CD14-positive monocyte (primary cell): ENCODE results near the gene WDFY3. TPM values are rescaled to one million over a fixed set of nuclear protein-coding genes. Genes with fewer than 3 reads are reported as not detected.

Source experiments
- DNase-seq, 3 donors: peaks; one replicate each; pipeline ENCODE4 v3.0.0-alpha.2; 2011 to 2022
- H2AFZ ChIP-seq: 2 replicates; pipeline ENCODE4 v1.6.0; 2012; ENCODE audit warnings: mild to moderate bottlenecking, low read depth, low read length, inconsistent platforms; ENCODE audit not compliant: insufficient read depth, poor library complexity, severe bottlenecking
- H3K27ac ChIP-seq, 2 donors: 1 replicate in 1 of 2; 2 replicates in 1 of 2; pipeline ENCODE4 v1.5.1; 2012 to 2013; ENCODE audit warnings: low read length in 2 of 2, control low read depth in 1 of 2, inconsistent platforms in 1 of 2, low read depth in 1 of 2, mild to moderate bottlenecking in 1 of 2
- H3K27me3 ChIP-seq, 2 donors: one replicate each; pipeline versions ENCODE4 v1.6.0 to v1.6.1; 2011 to 2013; ENCODE audit warnings: low read length in 2 of 2; ENCODE audit not compliant: control insufficient read depth in 2 of 2, insufficient read depth in 2 of 2
- H3K36me3 ChIP-seq, 2 donors: replicated peaks in 1 of 2; 1 replicate in 1 of 2; 2 replicates in 1 of 2; pipeline versions ENCODE4 v1.5.1 to v1.6.1; 2012 to 2013; ENCODE audit warnings: low read length in 2 of 2, control low read depth in 1 of 2, inconsistent platforms in 1 of 2, mild to moderate bottlenecking in 1 of 2; ENCODE audit not compliant: insufficient read depth in 2 of 2, control insufficient read depth in 1 of 2
- H3K4me1 ChIP-seq, 2 donors: 1 replicate in 1 of 2; 2 replicates in 1 of 2; pipeline versions ENCODE4 v1.5.1 to v1.6.1; 2012 to 2013; ENCODE audit warnings: low read length in 2 of 2, control low read depth in 1 of 2, inconsistent platforms in 1 of 2, mild to moderate bottlenecking in 1 of 2, moderate library complexity in 1 of 2; ENCODE audit not compliant: insufficient read depth in 2 of 2, control insufficient read depth in 1 of 2
- H3K4me2 ChIP-seq: replicated peaks from 2 replicates; pipeline ENCODE3; 2012; ENCODE audit warnings: low read length, moderate library complexity, mild to moderate bottlenecking; ENCODE audit not compliant: poor library complexity, severe bottlenecking; ENCODE audit errors: extremely low read depth
- H3K4me3 ChIP-seq, 3 experiments: fragments of 200-600 bp in 1 of 3; sonication (generic) in 1 of 3; replicated peaks in 1 of 3; 1 replicate in 2 of 3; 2 replicates in 1 of 3; pipeline ENCODE4 v1.5.1; 2011 to 2013; ENCODE audit warnings: low read length in 3 of 3, mild to moderate bottlenecking in 3 of 3, control low read depth in 2 of 3, low read depth in 2 of 3, inconsistent platforms in 1 of 3, moderate library complexity in 1 of 3
- H3K79me2 ChIP-seq: 2 replicates; pipeline ENCODE4 v1.6.0; 2012; ENCODE audit warnings: mild to moderate bottlenecking, control low read depth, inconsistent platforms, low read length, moderate library complexity; ENCODE audit not compliant: insufficient read depth
- H3K9ac ChIP-seq: 2 replicates; pipeline ENCODE4 v1.6.0; 2017; ENCODE audit warnings: low read length, mild to moderate bottlenecking; ENCODE audit not compliant: insufficient read depth, poor library complexity, severe bottlenecking
- H3K9me3 ChIP-seq, 2 donors: replicated peaks in 1 of 2; 1 replicate in 1 of 2; 2 replicates in 1 of 2; pipeline versions ENCODE4 v1.5.1 to v1.6.1; 2012 to 2013; ENCODE audit warnings: low read length in 2 of 2, control low read depth in 1 of 2; ENCODE audit not compliant: control insufficient read depth in 1 of 2, insufficient read depth in 1 of 2
- H4K20me1 ChIP-seq: 2 replicates; pipeline ENCODE4 v1.6.0; 2012; ENCODE audit warnings: mild to moderate bottlenecking, low read length, control low read depth, moderate library complexity; ENCODE audit not compliant: insufficient read depth
- H3K27ac Mint-ChIP-seq, 7 donors: one replicate each; pipeline ENCODE4 v1.8.0; 2020; ENCODE audit warnings: mild to moderate bottlenecking in 7 of 7, mixed read lengths in 7 of 7, moderate library complexity in 6 of 7, inconsistent platforms in 2 of 7
- H3K27me3 Mint-ChIP-seq, 3 donors: one replicate each; pipeline ENCODE4 v1.8.0; 2021 to 2022; ENCODE audit warnings: low read depth in 3 of 3, mild to moderate bottlenecking in 3 of 3, mixed read lengths in 3 of 3, moderate library complexity in 3 of 3, inconsistent platforms in 1 of 3
- H3K36me3 Mint-ChIP-seq, 2 donors: one replicate each; pipeline ENCODE4 v1.8.0; 2020; ENCODE audit warnings: mixed read lengths in 2 of 2, inconsistent platforms in 1 of 2, mild to moderate bottlenecking in 1 of 2
- H3K4me1 Mint-ChIP-seq: one replicate; pipeline ENCODE4 v1.8.0; 2020; ENCODE audit warnings: mild to moderate bottlenecking, mixed read lengths
- H3K4me3 Mint-ChIP-seq, 2 donors: one replicate each; pipeline ENCODE4 v1.8.0; 2020; ENCODE audit warnings: mild to moderate bottlenecking in 2 of 2, mixed read lengths in 2 of 2, moderate library complexity in 1 of 2
- H3K9me3 Mint-ChIP-seq, 7 donors: one replicate each; pipeline ENCODE4 v1.8.0; 2020 to 2022; ENCODE audit warnings: mixed read lengths in 7 of 7, mild to moderate bottlenecking in 6 of 7, moderate library complexity in 6 of 7, inconsistent platforms in 2 of 7
- WGBS: methylation state at CpG from one replicate; pipeline ENCODE4 v1.1.5; 2013; ENCODE audit warnings: missing lambda C conversion rate; ENCODE audit not compliant: insufficient coverage; 5-methylcytosine and 5-hydroxymethylcytosine counted together
- intact Hi-C, 2 donors: fragments of 100-400 bp; cut with micrococcal nuclease; formaldehyde crosslinking; loops; one replicate each; pipeline versions ENCODE4 v1.15.0 to v1.15.1; 2023
- polyA plus RNA-seq, 3 donors: library from polyadenylated mRNA; depleted of rRNA in 1 of 3; unstranded in 2 of 3; stranded (reverse) in 1 of 3; fragments of 300-500 nt in 2 of 3; fragments of >200 nt in 1 of 3; fragmentation: Illumina TruSeq in 2 of 3; gene quantifications; 1 replicate in 2 of 3; 2 replicates in 1 of 3; pipeline ENCODE4 v1.2.3, GENCODE V29; 2012 to 2021
- TF ChIP-seq, protein P1 (sequence below): fragments of 200-600 bp; IDR thresholded peaks from one replicate; pipeline ENCODE4 v1.8.0; 2022; ENCODE audit warnings: antibody characterized with exemption, mild to moderate bottlenecking

The WDFY3 gene
- polyA plus RNA-seq, 3 donors: 5.6 to 35.5 (median 5.9) TPM

GRCh38 chr4:84878090-84878489, 88.4 kb downstream of the WDFY3 start:
- Histone ChIP-seq H3K27me3 (no peaks in the 10 kb centered on the region), H3K27ac (peak overlapping the region in 1 of 2 donors; percentile 67), H3K36me3 (peaks cover 6 to 52% of the 10 kb centered on the region in 2 donors), H4K20me1 (peaks cover 6% of the 10 kb centered on the region), H3K79me2 (no peaks in the 10 kb centered on the region), H3K9ac (no peak overlapping the region), H3K4me2 (no peak overlapping the region), H3K9me3 (no peaks in the 10 kb centered on the region), H3K4me1 (peaks cover 0 to 5% of the 10 kb centered on the region in 2 donors), H3K4me3 (no peak overlapping the region), H2AFZ (no peak overlapping the region)
- H3K36me3 Mint-ChIP-seq: peaks cover 32 to 56% of the 10 kb centered on the region in 2 donors
- peak overlapping the region; percentile 24 to 92 (median 79) for H3K27ac Mint-ChIP-seq
- no peak overlapping the region for H3K4me3 Mint-ChIP-seq
- TF ChIP-seq, protein P1, sequence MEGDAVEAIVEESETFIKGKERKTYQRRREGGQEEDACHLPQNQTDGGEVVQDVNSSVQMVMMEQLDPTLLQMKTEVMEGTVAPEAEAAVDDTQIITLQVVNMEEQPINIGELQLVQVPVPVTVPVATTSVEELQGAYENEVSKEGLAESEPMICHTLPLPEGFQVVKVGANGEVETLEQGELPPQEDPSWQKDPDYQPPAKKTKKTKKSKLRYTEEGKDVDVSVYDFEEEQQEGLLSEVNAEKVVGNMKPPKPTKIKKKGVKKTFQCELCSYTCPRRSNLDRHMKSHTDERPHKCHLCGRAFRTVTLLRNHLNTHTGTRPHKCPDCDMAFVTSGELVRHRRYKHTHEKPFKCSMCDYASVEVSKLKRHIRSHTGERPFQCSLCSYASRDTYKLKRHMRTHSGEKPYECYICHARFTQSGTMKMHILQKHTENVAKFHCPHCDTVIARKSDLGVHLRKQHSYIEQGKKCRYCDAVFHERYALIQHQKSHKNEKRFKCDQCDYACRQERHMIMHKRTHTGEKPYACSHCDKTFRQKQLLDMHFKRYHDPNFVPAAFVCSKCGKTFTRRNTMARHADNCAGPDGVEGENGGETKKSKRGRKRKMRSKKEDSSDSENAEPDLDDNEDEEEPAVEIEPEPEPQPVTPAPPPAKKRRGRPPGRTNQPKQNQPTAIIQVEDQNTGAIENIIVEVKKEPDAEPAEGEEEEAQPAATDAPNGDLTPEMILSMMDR: no peak
- no peaks in the 10 kb centered on the region for H3K9me3 Mint-ChIP-seq
- peak in 1 of 3 donors; percentile 7 for DNase-seq
- intact Hi-C loops: no loop called here
- no CpG with 5 or more reads among the region's 1 CpG for WGBS
- no peaks in the 10 kb centered on the region for H3K27me3 Mint-ChIP-seq
- peaks cover 14% of the 10 kb centered on the region for H3K4me1 Mint-ChIP-seq

DNA sequence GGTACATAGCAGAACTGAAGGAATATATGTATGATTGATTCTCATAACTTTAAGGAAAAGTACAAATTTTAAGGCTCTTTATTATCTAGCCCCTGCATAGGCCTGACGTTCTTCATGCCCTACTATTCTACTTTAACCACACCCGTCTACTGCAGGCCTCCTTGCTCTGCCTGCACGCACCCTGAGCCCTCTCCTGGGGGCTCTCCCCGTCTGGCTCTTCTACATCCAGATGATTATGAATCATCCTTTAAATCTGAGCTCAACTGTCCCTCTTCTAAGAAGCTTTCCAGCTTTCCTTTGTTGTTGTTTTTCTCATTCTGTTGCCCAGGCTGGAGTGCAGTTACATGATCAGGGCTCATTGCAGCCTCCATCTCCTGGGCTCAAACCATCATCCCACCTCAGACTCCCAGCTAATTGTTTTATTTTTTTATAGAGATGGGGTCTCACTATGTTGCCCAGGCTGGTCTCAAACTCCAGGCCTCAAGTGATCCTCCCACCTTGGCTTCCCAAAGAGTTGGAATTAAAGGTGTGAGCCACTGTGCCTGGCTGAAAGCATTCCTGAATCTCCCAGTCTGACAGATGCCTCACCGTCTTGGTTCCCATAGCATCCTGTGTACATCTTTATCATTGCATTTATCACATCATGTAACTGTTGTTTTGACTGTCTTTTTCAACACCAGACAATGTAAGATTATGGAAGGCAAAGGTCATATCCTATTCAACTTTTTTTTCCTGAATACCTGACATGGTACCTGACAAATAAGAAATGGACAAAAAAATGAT, 89.2 kb downstream of the WDFY3 start:
- no peak overlapping the region for H3K4me2 ChIP-seq
- intact Hi-C loops: no loop called here
- 98% methylated on average over 4 of the region's 5 CpGs for WGBS
- H3K27ac ChIP-seq: peak overlapping the region in 1 of 2 donors; percentile 49
- H3K36me3 ChIP-seq: peaks cover 4 to 52% of the 10 kb centered on the region in 2 donors
- peaks cover 0 to 5% of the 10 kb centered on the region in 2 donors for H3K4me1 ChIP-seq
- H3K27me3 ChIP-seq: no peaks in the 10 kb centered on the region
- DNase-seq: peak in 1 of 3 donors; percentile 20
- H3K9me3 Mint-ChIP-seq: no peaks in the 10 kb centered on the region
- H3K79me2 ChIP-seq: no peaks in the 10 kb centered on the region
- TF ChIP-seq, protein P1: no peak
- no peak overlapping the region for H3K4me3 ChIP-seq
- no peak overlapping the region for H2AFZ ChIP-seq
- no peaks in the 10 kb centered on the region for H3K27me3 Mint-ChIP-seq
- H3K36me3 Mint-ChIP-seq: peaks cover 34 to 56% of the 10 kb centered on the region in 2 donors
- H3K9ac ChIP-seq: no peak overlapping the region
- H3K9me3 ChIP-seq: no peaks in the 10 kb centered on the region
- peaks cover 14% of the 10 kb centered on the region for H3K4me1 Mint-ChIP-seq
- no peak overlapping the region for H3K4me3 Mint-ChIP-seq
- peaks cover 6% of the 10 kb centered on the region for H4K20me1 ChIP-seq
- peak overlapping the region in 5 of 7 donors; percentile 42 to 89 (median 75) for H3K27ac Mint-ChIP-seq
